K562 (cell line): ENCODE measurements around the gene CUX1. TPM values are rescaled to one million over a fixed set of nuclear protein-coding genes. Genes with fewer than 3 reads are reported as not detected.

Experiments used
- ATAC-seq: fragments of 200-7000 bp; cut with Tn5 transposase; 3 replicates; pipeline ENCODE4 v1.9.1; 2020; ENCODE audit warnings: moderate library complexity
- BruUV-seq: library from RNA; stranded (reverse); fragments of 400-500 nt; replicated peaks from 2 replicates; lab custom pipeline; 2021; lab: Mats Ljungman, UMichigan
- CTCF ChIA-PET: fragments of 300-600 bp; formaldehyde crosslinking; extraction: SDS; loops from one replicate; lab custom pipeline; 2021; ENCODE audit warnings: low intra/inter-chr PET ratio; lab: Yijun Ruan, JAX
- POLR2A ChIA-PET: fragments of 300-600, 350-650 bp; sonication (Branson Sonifier 250); formaldehyde crosslinking; extraction: SDS; loops from one replicate; lab custom pipeline; 2021; ENCODE audit warnings: antibody characterized with exemption, inconsistent platforms; lab: Yijun Ruan, JAX
- DNase-seq, 4 experiments: peaks; one replicate each; pipeline versions ENCODE4 v3.0.0 to v3.0.0-alpha.2; 2011 to 2018; ENCODE audit warnings: low spot score in 3 of 4, mixed read lengths in 3 of 4; ENCODE audit errors: extremely low read depth in 1 of 4
- FAIRE-seq: peaks from 2 replicates; lab custom pipeline; 2011; peaks lifted over from hg19 to GRCh38; lab: Jason Lieb, UNC
- H2AFZ ChIP-seq: 2 replicates; pipeline ENCODE4 v1.6.0; 2011; ENCODE audit warnings: low read depth, low read length, control low read depth, inconsistent platforms
- H3K27ac ChIP-seq: fragments of 200-600 bp; 3 replicates; pipeline ENCODE4 v1.8.0; 2011; ENCODE audit warnings: low read depth, mild to moderate bottlenecking, control low read depth, inconsistent platforms, low read length, moderate library complexity, mixed read lengths; ENCODE audit errors: extremely low read depth
- H3K27me3 ChIP-seq, 2 experiments: fragments of 300-600 bp in 1 of 2; 2 replicates in 1 of 2; 3 replicates in 1 of 2; pipeline versions ENCODE4 v1.6.0 to v1.8.0; 2011; ENCODE audit warnings: inconsistent platforms in 2 of 2, low read length in 2 of 2, mild to moderate bottlenecking in 1 of 2, mixed read lengths in 1 of 2, moderate library complexity in 1 of 2; ENCODE audit not compliant: control insufficient read depth in 2 of 2, insufficient read depth in 2 of 2
- H3K36me3 ChIP-seq: fragments of 300-600 bp; 3 replicates; pipeline ENCODE4 v1.8.0; 2011; ENCODE audit warnings: mild to moderate bottlenecking, low read length, inconsistent platforms; ENCODE audit not compliant: control insufficient read depth, insufficient read depth
- H3K4me1 ChIP-seq, 2 experiments: fragments of 200-600 bp in 1 of 2; replicated peaks in 1 of 2; 2 replicates in 1 of 2; 3 replicates in 1 of 2; pipeline versions ENCODE4 v1.5.1 to v1.8.0; 2011; ENCODE audit warnings: inconsistent platforms in 2 of 2, low read length in 2 of 2, mild to moderate bottlenecking in 1 of 2, mixed read lengths in 1 of 2, moderate library complexity in 1 of 2; ENCODE audit not compliant: control insufficient read depth in 2 of 2, insufficient read depth in 2 of 2
- H3K4me2 ChIP-seq: 2 replicates; pipeline ENCODE4 v1.6.1; 2011; ENCODE audit warnings: low read length, control low read depth, inconsistent platforms, mixed read lengths; ENCODE audit not compliant: insufficient read depth
- H3K4me3 ChIP-seq: fragments of 200-600 bp; sonication (generic), shearing (Covaris generic); 2 replicates; pipeline ENCODE4 v1.5.1; 2016; ENCODE audit warnings: control low read depth, inconsistent platforms
- H3K79me2 ChIP-seq: fragments of 200-600 bp; 3 replicates; pipeline ENCODE4 v1.8.0; 2011; ENCODE audit warnings: low read length, inconsistent platforms; ENCODE audit not compliant: control insufficient read depth, insufficient read depth
- H3K9ac ChIP-seq, 2 experiments: 2 replicates each; pipeline versions ENCODE4 v1.6.0 to v1.6.1; 2011; ENCODE audit warnings: low read depth in 2 of 2, low read length in 2 of 2, control low read depth in 1 of 2, inconsistent platforms in 1 of 2, mild to moderate bottlenecking in 1 of 2, mixed read lengths in 1 of 2; ENCODE audit not compliant: insufficient read depth in 1 of 2
- H3K9me1 ChIP-seq: one replicate; pipeline ENCODE4 v1.6.0; 2011; ENCODE audit warnings: inconsistent platforms, mild to moderate bottlenecking, low read length, moderate library complexity; ENCODE audit not compliant: control insufficient read depth, insufficient read depth
- H3K9me3 ChIP-seq: replicated peaks from 2 replicates; pipeline ENCODE4 v1.5.1; 2011; ENCODE audit warnings: low read depth, low read length, inconsistent platforms; ENCODE audit not compliant: control insufficient read depth, insufficient read depth
- H4K20me1 ChIP-seq: replicated peaks from 2 replicates; pipeline ENCODE4 v1.6.1; 2011; ENCODE audit warnings: low read length, inconsistent platforms, mixed read lengths; ENCODE audit not compliant: control insufficient read depth, insufficient read depth
- CREB3 ChIP-seq: fragments of 450-650 bp; conservative IDR thresholded peaks from 2 replicates; pipeline ENCODE4 v1.6.1; 2016; ENCODE audit warnings: missing genetic modification characterization, low read depth, mild to moderate bottlenecking, missing compliant biosample characterization, moderate library complexity
- EWSR1 ChIP-seq: fragments of 450-650 bp; IDR thresholded peaks from 2 replicates; pipeline ENCODE4 v1.6.1; 2018; ENCODE audit warnings: borderline replicate concordance, mild to moderate bottlenecking, low read depth, moderate library complexity; ENCODE audit not compliant: partially characterized antibody
- HNRNPLL ChIP-seq: fragments of 200-400 bp; formaldehyde crosslinking; IDR thresholded peaks from 2 replicates; pipeline ENCODE4 v1.6.1; 2017; ENCODE audit warnings: low read length, low read depth, mild to moderate bottlenecking; ENCODE audit not compliant: poor library complexity, severe bottlenecking
- KLF16 ChIP-seq: IDR thresholded peaks from 2 replicates; pipeline ENCODE4 v1.6.1; 2016; ENCODE audit warnings: antibody characterized with exemption
- PHTF2 ChIP-seq: fragments of 250-450 bp; sonication (Bioruptor Pico); IDR thresholded peaks from 2 replicates; pipeline ENCODE4 v1.5.0; 2021; ENCODE audit warnings: mild to moderate bottlenecking
- POLR2AphosphoS5 ChIP-seq: IDR thresholded peaks from 2 replicates; pipeline ENCODE4 v1.6.1; 2011; ENCODE audit warnings: mild to moderate bottlenecking, low read depth, low read length, moderate library complexity; ENCODE audit not compliant: control insufficient read depth, insufficient read depth
- RBM14 ChIP-seq: fragments of 200-400 bp; formaldehyde crosslinking; IDR thresholded peaks from 2 replicates; pipeline ENCODE4 v1.6.1; 2018; ENCODE audit warnings: low read depth, mild to moderate bottlenecking, low read length, moderate library complexity, borderline replicate concordance; ENCODE audit not compliant: insufficient read depth
- RBM17 ChIP-seq: fragments of 200-400 bp; formaldehyde crosslinking; IDR thresholded peaks from 2 replicates; pipeline ENCODE4 v1.6.1; 2017; ENCODE audit warnings: low read depth, mild to moderate bottlenecking, low read length, borderline replicate concordance
- RFX1 ChIP-seq: fragments of 450-650 bp; IDR thresholded peaks from 2 replicates; pipeline ENCODE4 v1.6.1; 2016; ENCODE audit warnings: mild to moderate bottlenecking, moderate library complexity
- SIX5 ChIP-seq, 2 experiments: IDR thresholded peaks; 2 replicates each; pipeline ENCODE4 v1.6.1; 2011; ENCODE audit warnings: low read length in 2 of 2, borderline replicate concordance in 1 of 2, low read depth in 1 of 2, mild to moderate bottlenecking in 1 of 2, moderate library complexity in 1 of 2; ENCODE audit not compliant: insufficient read depth in 1 of 2
- SNAPC5 ChIP-seq: fragments of 250-450 bp; sonication (Bioruptor Pico); IDR thresholded peaks from 2 replicates; pipeline ENCODE4 v1.8.0; 2021; ENCODE audit warnings: moderate library complexity, mild to moderate bottlenecking, inconsistent platforms
- TAF9B ChIP-seq: fragments of 450-650 bp; IDR thresholded peaks from 2 replicates; pipeline ENCODE4 v1.6.1; 2018; ENCODE audit warnings: mild to moderate bottlenecking; ENCODE audit not compliant: partially characterized antibody
- TGIF2 ChIP-seq: sonication (generic); formaldehyde crosslinking; IDR thresholded peaks from 2 replicates; pipeline ENCODE4 v1.8.1; 2022; ENCODE audit warnings: mild to moderate bottlenecking, missing genetic modification reagents, moderate library complexity
- THAP7 ChIP-seq: fragments of 250-450 bp; sonication (Bioruptor Pico); IDR thresholded peaks from 2 replicates; pipeline ENCODE4 v1.5.0; 2021
- USF2 ChIP-seq: sonication (generic); formaldehyde crosslinking; IDR thresholded peaks from 2 replicates; pipeline ENCODE4 v1.5.0; 2020; ENCODE audit warnings: missing genetic modification reagents
- ZNF217 ChIP-seq: sonication (generic); formaldehyde crosslinking; IDR thresholded peaks from 2 replicates; pipeline ENCODE4 v1.8.0; 2022; ENCODE audit warnings: mild to moderate bottlenecking, missing genetic modification reagents
- ZNF311 ChIP-seq: fragments of 250-450 bp; sonication (Bioruptor Pico); IDR thresholded peaks from 2 replicates; pipeline ENCODE4 v1.4.0; 2020; ENCODE audit warnings: mild to moderate bottlenecking, moderate library complexity
- ZNF324 ChIP-seq: fragments of 250-450 bp; sonication (Bioruptor Pico); IDR thresholded peaks from 2 replicates; pipeline ENCODE4 v1.4.0; 2020; ENCODE audit warnings: mild to moderate bottlenecking
- ZNF445 ChIP-seq: fragments of 250-450 bp; sonication (Bioruptor Pico); IDR thresholded peaks from 2 replicates; pipeline ENCODE4 v1.4.0; 2020; ENCODE audit warnings: low read depth, mild to moderate bottlenecking, moderate library complexity
- WGBS: fragments of 100-300 bp; shearing (Covaris generic); methylation state at CpG from one replicate; pipeline ENCODE4 v1.1.6; 2016; ENCODE audit warnings: low coverage, mixed read lengths; ENCODE audit not compliant: insufficient coverage; ENCODE audit errors: missing lambda C conversion rate; 5-methylcytosine and 5-hydroxymethylcytosine counted together
- in situ Hi-C: fragments of 300-500 bp; cut with MboI; formaldehyde crosslinking; loops from 4 replicates; pipeline ENCODE4 v1.15.0; 2018; ENCODE audit warnings: inconsistent platforms, mixed read lengths
- intact Hi-C: fragments of 100-400 bp; cut with micrococcal nuclease; formaldehyde crosslinking; loops from 2 replicates; pipeline ENCODE4 v1.14.2; 2022
- polyA plus RNA-seq, 8 experiments: library from polyadenylated mRNA; depleted of rRNA in 4 of 8; stranded (reverse) in 5 of 8; unstranded in 3 of 8; fragments of >200 nt; fragmentation: Nextera tagmentation in 2 of 8; fragmentation: Illumina TruSeq in 1 of 8; extraction: Ambion mirVana in 2 of 8; extraction: Trizol in 1 of 8; gene quantifications; 2 replicates each; pipeline versions ENCODE4 v1.2.1 to v1.2.3, GENCODE V29; 2011 to 2014; ENCODE audit warnings: inconsistent platforms in 1 of 8, missing spikeins in 1 of 8
- total RNA-seq, 7 experiments: library from RNA; depleted of rRNA in 6 of 7; stranded (reverse); fragments of >200 nt in 6 of 7; fragmentation: Illumina TruSeq in 2 of 7; extraction: Trizol in 2 of 7; gene quantifications; 2 replicates each; pipeline versions ENCODE4 v1.2.1 to v1.2.3, GENCODE V29; 2011 to 2021; ENCODE audit warnings: low replicate concordance in 1 of 7

Gene CUX1
- total and polyA plus RNA-seq, 9 of the 15 experiments (the other 6 are each of a cell fraction or from before 2014, with no cell fraction given): 3.6 to 55.3 (median 25.2) TPM

GRCh38 chr7:102210787-102211186, 393.4 kb downstream of the CUX1 start:
- in situ Hi-C loops: no loop called here
- H3K27ac ChIP-seq: no peak overlapping the region
- no peak for FAIRE-seq

More at GRCh38 chr7:102210787-102211186, 393.4 kb downstream of the CUX1 start:
- intact Hi-C loops: no loop called here
- WGBS: 82% methylated on average over 13 of the region's 13 CpGs
- Histone ChIP-seq H3K4me2 (no peak overlapping the region), H3K4me1 (no peaks in the 10 kb centered on the region; a peak in 1 of 5 replicates), H3K79me2 (no peaks in the 10 kb centered on the region), H3K27me3 (no peaks in the 10 kb centered on the region), H3K9ac (no peak overlapping the region), H3K9me3 (no peaks in the 10 kb centered on the region), H3K9me1 (no peaks in the 10 kb centered on the region), H3K4me3 (no peak overlapping the region), H2AFZ (no peak overlapping the region), H4K20me1 (0 out of 2 replicates have a peak, but pooled peaks cover 4% of the 10 kb centered on the region), H3K36me3 (peaks cover 37% of the 10 kb centered on the region; the same call in 2 of the 3 replicates)
- ChIA-PET CTCF (no interaction called here), POLR2A (no interaction called here)
- no peak for ATAC-seq
- DNase-seq: no peak
- no TSS peak for BruUV-seq
- no peak for TF ChIP-seq ZNF217 (CRISPR knock-in tag)
- no peak for TF ChIP-seq HNRNPLL
- no peak for TF ChIP-seq THAP7 (CRISPR knock-in tag)
- no peak for TF ChIP-seq PHTF2
- TF ChIP-seq ZNF324 (CRISPR knock-in tag): no peak
- TF ChIP-seq SIX5 (IDR thresholded peaks at IDR 0.05; ENCODE audit: borderline replicate concordance in 1 of 2, insufficient read depth in 1 of 2, low read depth in 1 of 2, low read length in 2 of 2): no peak
- no peak for TF ChIP-seq RBM17
- TF ChIP-seq EWSR1: no peak
- no peak for TF ChIP-seq USF2 (CRISPR knock-in tag)
- no peak for TF ChIP-seq KLF16
- no peak for TF ChIP-seq ZNF445 (CRISPR knock-in tag)
- TF ChIP-seq RBM14: no peak
- TF ChIP-seq CREB3 (tag): no peak
- no peak for TF ChIP-seq TAF9B
- TF ChIP-seq POLR2AphosphoS5: no peak
- no peak for TF ChIP-seq TGIF2 (CRISPR knock-in tag)
- TF ChIP-seq SNAPC5 (CRISPR knock-in tag): no peak
- no peak for TF ChIP-seq RFX1
- no peak for TF ChIP-seq ZNF311 (CRISPR knock-in tag)
